ENCODE data around the gene SGSM2.

The SGSM2 gene

GRCh38 chr17:2399572-2400473 is 62.5 kb downstream of the SGSM2 start:
- peak; percentile 94 for DNase-seq

GRCh38 chr17:2400474-2400866 is 63.2 kb downstream of the SGSM2 start:
- DNase-seq = peak; percentile 67

- peak; percentile 95 for DNase-seq
Measured at GRCh38 chr17:2400877-2401425, 63.6 kb downstream of the SGSM2 start, which contains the start of gene MNT. Gene MNT, minus strand, starts transcription at chr17:2401060. Its CDS starts 348 bp downstream, at chr17:2400712.

GRCh38 chr17:2401426-2402221 is 64.3 kb downstream of the SGSM2 start:
- peak; percentile 100 for DNase-seq

- DNase-seq = no peak
Measured at GRCh38 chr17:2402544-2402943, 65.2 kb downstream of the SGSM2 start.

GRCh38 chr17:2403044-2403443 is 65.7 kb downstream of the SGSM2 start:
- no peak for DNase-seq

GRCh38 chr17:2405247-2405926 is 68.1 kb downstream of the SGSM2 start:
- DNase-seq = no peak

GRCh38 chr17:2406271-2406902 is 69.1 kb downstream of the SGSM2 start:
- no peak for DNase-seq

- DNase-seq = no peak
Measured at GRCh38 chr17:2406903-2407790, 69.8 kb downstream of the SGSM2 start.

- DNase-seq = no peak
Measured at GRCh38 chr17:2410951-2411350, 73.7 kb downstream of the SGSM2 start.

GRCh38 chr17:2412561-2413021 is 75.3 kb downstream of the SGSM2 start:
- DNase-seq = no peak

- DNase-seq = no peak
Measured at GRCh38 chr17:2414446-2415064, 77.3 kb downstream of the SGSM2 start.

GRCh38 chr17:2415081-2415480 is 77.8 kb downstream of the SGSM2 start:
- no peak for DNase-seq

GRCh38 chr17:2416010-2416734 is 78.9 kb downstream of the SGSM2 start:
- peak; percentile 81 for DNase-seq

- DNase-seq = no peak
Measured at GRCh38 chr17:2418572-2418971, 81.3 kb downstream of the SGSM2 start.

- DNase-seq = no peak
Measured at GRCh38 chr17:2419486-2419885, 82.2 kb downstream of the SGSM2 start.

GRCh38 chr17:2420176-2420575 is 82.9 kb downstream of the SGSM2 start:
- DNase-seq = no peak

- no peak for DNase-seq
Measured at GRCh38 chr17:2421315-2422147, 84.2 kb downstream of the SGSM2 start.

- no peak for DNase-seq
Measured at GRCh38 chr17:2423271-2423670, 86.0 kb downstream of the SGSM2 start.
